ENCODE measurements around the gene LRRC49.

LRRC49 gene, protein sequence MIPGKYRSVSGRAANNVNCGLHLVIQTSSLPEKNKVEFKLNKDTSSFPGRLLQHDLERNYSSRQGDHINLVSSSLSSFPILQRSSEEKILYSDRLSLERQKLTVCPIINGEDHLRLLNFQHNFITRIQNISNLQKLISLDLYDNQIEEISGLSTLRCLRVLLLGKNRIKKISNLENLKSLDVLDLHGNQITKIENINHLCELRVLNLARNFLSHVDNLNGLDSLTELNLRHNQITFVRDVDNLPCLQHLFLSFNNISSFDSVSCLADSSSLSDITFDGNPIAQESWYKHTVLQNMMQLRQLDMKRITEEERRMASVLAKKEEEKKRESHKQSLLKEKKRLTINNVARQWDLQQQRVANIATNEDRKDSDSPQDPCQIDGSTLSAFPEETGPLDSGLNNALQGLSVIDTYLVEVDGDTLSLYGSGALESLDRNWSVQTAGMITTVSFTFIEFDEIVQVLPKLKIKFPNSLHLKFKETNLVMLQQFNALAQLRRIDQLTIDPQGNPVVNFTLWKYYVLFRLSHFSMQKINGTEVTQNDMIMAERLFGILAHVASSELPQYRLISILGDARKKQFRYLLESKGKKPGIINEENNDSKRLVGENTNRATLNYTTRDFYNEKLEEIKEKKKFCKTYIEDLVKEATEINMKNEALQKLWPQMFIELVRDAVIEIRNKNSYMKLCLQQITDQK

DNA sequence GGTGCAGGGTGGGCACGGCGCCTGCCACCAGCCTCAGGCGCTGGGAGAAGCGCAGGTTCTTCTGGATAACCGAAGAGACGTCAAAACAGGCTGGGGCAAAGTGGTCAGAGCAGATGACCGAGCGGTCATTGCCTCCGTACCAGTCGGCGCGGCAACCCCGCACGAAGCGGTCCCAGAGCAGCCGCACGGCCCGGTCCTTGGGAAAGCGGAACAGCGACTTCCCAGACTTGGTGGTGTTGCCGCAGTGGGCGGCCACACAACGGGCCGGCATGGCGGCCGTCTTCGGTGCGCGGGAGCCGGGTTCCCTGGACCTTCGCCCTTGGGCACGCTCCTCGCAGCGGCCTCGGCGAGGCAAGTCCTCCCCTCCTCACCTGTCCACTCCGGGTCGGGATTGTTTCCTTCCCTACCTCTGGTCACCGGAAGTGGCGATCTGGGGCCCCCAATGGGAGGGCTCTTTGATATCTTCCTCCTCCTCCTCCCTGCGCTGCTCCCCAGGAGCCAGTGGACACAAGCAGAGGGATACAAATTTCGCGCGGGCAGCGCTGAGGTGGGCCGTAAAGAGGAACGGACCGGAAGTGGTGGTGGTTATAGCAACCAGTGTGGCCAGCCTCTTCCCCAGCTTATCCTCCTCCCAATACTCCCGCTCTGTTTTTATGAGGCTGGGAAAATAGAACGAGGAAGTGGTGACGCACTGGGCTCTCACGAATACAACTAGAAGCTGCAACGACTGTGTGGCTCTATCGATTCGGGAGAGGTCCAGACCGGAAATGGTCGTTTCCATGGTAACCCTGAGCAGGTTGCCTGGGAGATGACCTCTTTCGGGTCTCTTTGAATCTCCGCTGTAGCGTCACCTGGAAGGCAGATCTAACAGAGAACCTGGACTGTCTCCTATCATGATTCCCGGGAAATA, at the start of gene LRRC49, which contains the start of gene THAP10:
Gene LRRC49 (plus strand): TSS at position 825 of the 910 bp plus-strand sequence. CDS start 69 bp downstream, at position 894.
Gene THAP10 (minus strand): TSS at position 432 of the 910 bp plus-strand sequence. CDS start 161 bp downstream, at position 271.
- DNase-seq (ENCODE audit: extremely low read depth, insufficient read length): peak; percentile 80
- TF ChIP-seq, protein P1, sequence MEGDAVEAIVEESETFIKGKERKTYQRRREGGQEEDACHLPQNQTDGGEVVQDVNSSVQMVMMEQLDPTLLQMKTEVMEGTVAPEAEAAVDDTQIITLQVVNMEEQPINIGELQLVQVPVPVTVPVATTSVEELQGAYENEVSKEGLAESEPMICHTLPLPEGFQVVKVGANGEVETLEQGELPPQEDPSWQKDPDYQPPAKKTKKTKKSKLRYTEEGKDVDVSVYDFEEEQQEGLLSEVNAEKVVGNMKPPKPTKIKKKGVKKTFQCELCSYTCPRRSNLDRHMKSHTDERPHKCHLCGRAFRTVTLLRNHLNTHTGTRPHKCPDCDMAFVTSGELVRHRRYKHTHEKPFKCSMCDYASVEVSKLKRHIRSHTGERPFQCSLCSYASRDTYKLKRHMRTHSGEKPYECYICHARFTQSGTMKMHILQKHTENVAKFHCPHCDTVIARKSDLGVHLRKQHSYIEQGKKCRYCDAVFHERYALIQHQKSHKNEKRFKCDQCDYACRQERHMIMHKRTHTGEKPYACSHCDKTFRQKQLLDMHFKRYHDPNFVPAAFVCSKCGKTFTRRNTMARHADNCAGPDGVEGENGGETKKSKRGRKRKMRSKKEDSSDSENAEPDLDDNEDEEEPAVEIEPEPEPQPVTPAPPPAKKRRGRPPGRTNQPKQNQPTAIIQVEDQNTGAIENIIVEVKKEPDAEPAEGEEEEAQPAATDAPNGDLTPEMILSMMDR (IDR thresholded peaks at IDR 0.05; ENCODE audit: insufficient read depth, low read length, poor library complexity, severe bottlenecking): no peak
- no peaks in the 10 kb centered on the region for H3K36me3 ChIP-seq (ENCODE audit: control insufficient read depth, insufficient read depth, low read length)
- peak within 1 kb of the TSS; percentile 80 for H3K4me3 ChIP-seq (replicated peaks; ENCODE audit: low read depth, low read length)
- H3K27me3 ChIP-seq (replicated peaks; ENCODE audit: control insufficient read depth, insufficient read depth, low read length): no peaks in the 10 kb centered on the region

DNA sequence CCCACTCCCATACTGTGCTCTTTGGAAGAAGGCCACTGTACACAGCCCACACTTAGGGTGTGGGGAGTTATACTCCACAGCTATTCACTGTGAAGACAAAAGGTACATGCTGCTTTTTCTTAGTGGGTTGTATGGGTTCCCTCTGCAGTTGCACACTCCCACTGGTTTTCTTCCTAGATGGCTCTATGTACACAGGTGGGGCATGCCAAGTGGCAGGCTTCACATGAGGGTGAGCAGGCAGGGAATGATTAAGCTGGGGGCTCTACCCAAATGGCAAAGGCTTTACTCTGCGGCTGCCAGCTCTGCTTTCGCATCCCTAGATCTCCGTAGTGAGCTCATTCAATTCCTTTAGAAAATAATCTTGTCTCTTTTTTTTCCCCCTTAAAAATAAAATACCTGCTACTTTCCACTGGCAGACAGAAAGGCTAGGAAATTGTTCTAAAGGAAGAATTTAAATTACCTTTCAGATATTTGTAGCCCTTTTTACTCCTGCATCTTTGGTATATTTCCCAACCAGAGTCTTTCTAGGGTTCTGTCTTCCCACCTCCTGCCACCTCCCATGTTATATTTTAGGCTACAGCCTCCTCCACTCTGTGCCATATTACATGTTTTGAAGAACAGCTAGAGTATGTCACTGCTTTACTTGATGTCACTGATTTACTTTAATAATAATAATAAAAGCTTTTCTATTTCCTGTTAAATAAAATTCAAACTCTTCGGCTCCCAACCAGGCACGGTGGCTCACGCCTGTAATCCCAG, 46.8 kb upstream of the LRRC49 start:
- no peak for DNase-seq (ENCODE audit: extremely low read depth, insufficient read length)
- TF ChIP-seq, protein P1 (IDR thresholded peaks at IDR 0.05; ENCODE audit: insufficient read depth, low read length, poor library complexity, severe bottlenecking): no peak
- H3K4me3 ChIP-seq (replicated peaks; ENCODE audit: low read depth, low read length): no peak overlapping the region
- H3K36me3 ChIP-seq (ENCODE audit: control insufficient read depth, insufficient read depth, low read length): no peaks in the 10 kb centered on the region
- H3K27me3 ChIP-seq (replicated peaks; ENCODE audit: control insufficient read depth, insufficient read depth, low read length): no peaks in the 10 kb centered on the region

DNA sequence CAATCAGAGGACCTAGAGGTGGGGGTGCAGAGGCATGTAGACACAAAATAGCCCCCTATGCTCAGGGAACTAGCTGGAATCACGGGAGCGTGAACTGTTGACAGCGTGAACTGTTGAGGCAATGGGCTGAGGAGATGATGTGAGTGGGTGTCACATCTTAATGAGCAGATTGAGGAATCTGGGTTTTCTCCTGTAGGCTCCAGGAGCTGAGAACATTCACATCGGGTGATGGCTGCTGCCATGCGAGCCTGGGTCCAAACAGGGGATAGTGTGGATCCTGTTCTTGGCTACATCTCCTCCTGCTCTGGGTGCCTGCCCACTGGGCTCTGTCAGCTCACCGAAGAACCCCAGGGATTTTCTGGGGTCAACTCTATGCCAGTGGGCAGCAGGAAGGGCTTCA, 40.7 kb upstream of the LRRC49 start:
- DNase-seq (ENCODE audit: extremely low read depth, insufficient read length): no peak
- TF ChIP-seq, protein P1 (IDR thresholded peaks at IDR 0.05; ENCODE audit: insufficient read depth, low read length, poor library complexity, severe bottlenecking): no peak
- Histone ChIP-seq H3K36me3 (ENCODE audit: control insufficient read depth, insufficient read depth, low read length) (no peaks in the 10 kb centered on the region), H3K27me3 (replicated peaks; ENCODE audit: control insufficient read depth, insufficient read depth, low read length) (no peaks in the 10 kb centered on the region), H3K4me3 (replicated peaks; ENCODE audit: low read depth, low read length) (no peak overlapping the region)

DNA sequence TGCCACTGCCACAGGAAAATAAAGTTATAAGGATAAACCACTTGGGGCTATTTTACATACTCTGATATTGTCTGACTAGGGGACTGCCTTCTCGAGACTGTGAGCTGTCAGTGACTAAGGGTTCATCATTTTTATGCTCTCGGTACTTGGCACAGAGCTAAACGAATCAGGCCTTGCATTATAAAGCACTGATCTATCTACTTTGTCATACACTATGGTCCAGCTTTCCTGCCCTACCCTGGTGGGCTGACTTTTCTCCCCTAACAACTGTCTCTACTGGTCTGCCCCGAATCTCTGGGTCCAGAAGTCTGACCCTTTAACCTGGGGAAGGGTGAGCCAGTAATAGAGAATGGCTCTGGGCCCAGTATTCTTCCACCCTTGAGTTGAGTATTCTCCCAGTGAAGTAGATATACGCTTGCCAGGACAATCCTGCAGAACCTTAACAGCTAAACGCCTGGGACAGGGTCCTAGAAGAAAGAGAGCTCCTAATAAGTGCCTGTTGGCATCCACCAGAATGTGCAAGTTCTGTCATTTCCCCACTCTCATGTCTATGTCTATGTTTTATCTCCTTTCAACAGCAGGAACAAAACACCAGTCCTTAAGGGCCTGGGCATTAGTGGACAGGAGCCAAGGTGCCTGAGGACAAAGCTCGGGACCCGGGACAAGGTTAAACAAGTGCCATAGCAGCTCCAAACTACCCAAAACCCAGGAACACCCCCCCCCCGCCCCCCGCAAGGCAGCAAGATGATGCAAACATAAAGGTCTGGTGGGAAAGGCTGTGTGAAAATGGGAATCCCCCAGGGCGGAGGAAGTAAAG, 39.9 kb upstream of the LRRC49 start:
- peak overlapping the region; percentile 64 for H3K4me3 ChIP-seq (replicated peaks; ENCODE audit: low read depth, low read length)
- no peak for DNase-seq (ENCODE audit: extremely low read depth, insufficient read length)
- TF ChIP-seq, protein P1 (IDR thresholded peaks at IDR 0.05; ENCODE audit: insufficient read depth, low read length, poor library complexity, severe bottlenecking): no peak
- no peaks in the 10 kb centered on the region for H3K27me3 ChIP-seq (replicated peaks; ENCODE audit: control insufficient read depth, insufficient read depth, low read length)
- H3K36me3 ChIP-seq (ENCODE audit: control insufficient read depth, insufficient read depth, low read length): no peaks in the 10 kb centered on the region
